Measurements from ENCODE around the gene FIBCD1.

The FIBCD1 gene

DNA sequence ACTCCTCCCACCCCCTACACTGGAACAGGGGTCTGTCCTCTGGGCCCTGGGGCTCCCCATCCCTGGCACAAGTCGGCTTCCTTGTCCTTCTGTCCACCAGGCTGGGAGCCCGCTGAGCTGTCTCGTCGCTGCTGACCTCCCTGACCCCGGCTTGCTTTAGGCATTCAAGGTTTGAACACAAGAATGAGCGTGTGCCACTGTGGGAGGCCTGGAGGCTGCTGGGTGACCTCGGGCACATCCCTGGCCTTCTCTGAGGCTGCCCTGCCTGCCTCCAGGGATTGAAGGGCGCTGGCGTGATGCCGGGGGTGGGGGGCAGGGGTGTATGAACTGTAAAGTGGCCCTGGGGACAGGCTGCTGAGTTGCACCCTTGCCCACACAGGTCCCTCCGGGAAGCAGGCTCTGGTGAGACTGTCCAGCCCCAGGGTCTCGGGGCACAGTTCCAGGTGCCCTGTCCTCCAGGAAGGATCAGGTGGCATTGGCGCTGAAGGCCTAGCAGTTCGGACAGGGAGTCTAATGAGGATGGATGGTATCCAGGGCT, 18.2 kb downstream of the FIBCD1 start:
- no peak overlapping the region for H3K9ac ChIP-seq
- H3K4me3 ChIP-seq (IDR thresholded peaks at IDR 0.05; ENCODE audit: insufficient read depth, low read depth, low read length): no peak overlapping the region
- H3K4me2 ChIP-seq: no peak overlapping the region
- H3K79me2 ChIP-seq (ENCODE audit: insufficient read depth, low read depth): no peaks in the 10 kb centered on the region
- TF ChIP-seq, protein P1, sequence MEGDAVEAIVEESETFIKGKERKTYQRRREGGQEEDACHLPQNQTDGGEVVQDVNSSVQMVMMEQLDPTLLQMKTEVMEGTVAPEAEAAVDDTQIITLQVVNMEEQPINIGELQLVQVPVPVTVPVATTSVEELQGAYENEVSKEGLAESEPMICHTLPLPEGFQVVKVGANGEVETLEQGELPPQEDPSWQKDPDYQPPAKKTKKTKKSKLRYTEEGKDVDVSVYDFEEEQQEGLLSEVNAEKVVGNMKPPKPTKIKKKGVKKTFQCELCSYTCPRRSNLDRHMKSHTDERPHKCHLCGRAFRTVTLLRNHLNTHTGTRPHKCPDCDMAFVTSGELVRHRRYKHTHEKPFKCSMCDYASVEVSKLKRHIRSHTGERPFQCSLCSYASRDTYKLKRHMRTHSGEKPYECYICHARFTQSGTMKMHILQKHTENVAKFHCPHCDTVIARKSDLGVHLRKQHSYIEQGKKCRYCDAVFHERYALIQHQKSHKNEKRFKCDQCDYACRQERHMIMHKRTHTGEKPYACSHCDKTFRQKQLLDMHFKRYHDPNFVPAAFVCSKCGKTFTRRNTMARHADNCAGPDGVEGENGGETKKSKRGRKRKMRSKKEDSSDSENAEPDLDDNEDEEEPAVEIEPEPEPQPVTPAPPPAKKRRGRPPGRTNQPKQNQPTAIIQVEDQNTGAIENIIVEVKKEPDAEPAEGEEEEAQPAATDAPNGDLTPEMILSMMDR (conservative IDR thresholded peaks at IDR 0.05; ENCODE audit: low read depth, low read length): no peak
- no peak overlapping the region for H2AFZ ChIP-seq (ENCODE audit: low read depth)
- no peaks in the 10 kb centered on the region for H3K36me3 ChIP-seq (ENCODE audit: insufficient read depth)
- H3K27ac ChIP-seq: no peak overlapping the region
- no peaks in the 10 kb centered on the region for H3K4me1 ChIP-seq (ENCODE audit: low read depth, poor library complexity, severe bottlenecking)
- H3K27me3 ChIP-seq (ENCODE audit: insufficient read depth, low read depth): peaks cover 100% of the 10 kb centered on the region
- no peaks in the 10 kb centered on the region for H4K20me1 ChIP-seq (ENCODE audit: insufficient read depth)

DNA sequence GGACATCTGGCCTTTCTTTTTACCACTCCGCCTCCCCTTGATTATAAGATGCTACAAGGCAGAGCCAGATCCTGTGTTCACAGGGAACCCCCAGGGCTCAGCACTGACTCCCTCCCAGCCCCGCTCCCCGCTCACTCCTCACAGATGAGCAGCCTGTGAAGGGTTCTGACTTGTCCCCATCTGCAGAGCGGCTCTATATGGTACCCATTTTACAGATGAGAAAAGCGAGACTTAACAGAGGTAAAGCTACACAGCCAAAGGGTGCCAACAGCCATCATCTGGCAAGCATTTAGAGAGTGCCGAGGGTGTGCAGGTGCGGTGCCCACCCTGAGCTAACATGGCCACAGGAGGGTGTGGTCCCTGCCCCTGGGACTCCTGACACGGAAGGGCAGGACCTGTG, 18.8 kb downstream of the FIBCD1 start:
- H3K4me3 ChIP-seq (IDR thresholded peaks at IDR 0.05; ENCODE audit: insufficient read depth, low read depth, low read length): no peak overlapping the region
- H3K79me2 ChIP-seq (ENCODE audit: insufficient read depth, low read depth): no peaks in the 10 kb centered on the region
- no peaks in the 10 kb centered on the region for H3K4me1 ChIP-seq (ENCODE audit: low read depth, poor library complexity, severe bottlenecking)
- H4K20me1 ChIP-seq (ENCODE audit: insufficient read depth): no peaks in the 10 kb centered on the region
- H2AFZ ChIP-seq (ENCODE audit: low read depth): no peak overlapping the region
- H3K4me2 ChIP-seq: no peak overlapping the region
- TF ChIP-seq, protein P1 (conservative IDR thresholded peaks at IDR 0.05; ENCODE audit: low read depth, low read length): no peak
- no peak overlapping the region for H3K9ac ChIP-seq
- H3K27ac ChIP-seq: no peak overlapping the region
- H3K27me3 ChIP-seq (ENCODE audit: insufficient read depth, low read depth): peaks cover 100% of the 10 kb centered on the region
- no peaks in the 10 kb centered on the region for H3K36me3 ChIP-seq (ENCODE audit: insufficient read depth)

DNA sequence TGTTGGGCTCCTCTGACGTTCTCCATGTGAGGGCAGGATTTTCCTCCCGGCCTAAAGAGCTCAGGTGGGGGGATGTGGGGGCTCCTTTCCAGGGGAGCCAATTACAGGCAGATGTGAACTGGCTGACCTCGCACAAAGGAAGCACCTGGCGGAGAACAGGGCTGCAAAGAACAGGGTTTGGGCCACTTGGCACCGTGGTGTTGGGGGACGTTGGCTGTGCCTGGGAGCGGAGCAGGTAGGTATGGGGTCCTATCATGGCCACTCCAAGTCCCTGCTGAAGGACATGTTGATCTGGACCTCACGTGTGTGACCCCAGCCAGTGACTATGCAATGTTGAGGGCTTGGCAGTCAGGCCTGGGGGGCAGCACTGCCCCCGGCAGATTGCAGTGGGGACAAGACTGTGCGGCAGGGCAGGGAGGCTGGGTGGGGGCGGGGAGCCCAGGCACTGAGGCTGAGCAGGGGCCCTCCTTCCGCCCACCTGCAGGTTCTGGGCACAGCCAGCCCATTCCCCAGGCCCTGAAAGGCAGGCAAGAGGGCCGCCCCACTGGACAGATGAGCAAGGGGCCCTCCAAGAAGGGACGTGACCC, 19.4 kb downstream of the FIBCD1 start:
- Histone ChIP-seq H3K27me3 (ENCODE audit: insufficient read depth, low read depth) (peaks cover 100% of the 10 kb centered on the region), H4K20me1 (ENCODE audit: insufficient read depth) (no peaks in the 10 kb centered on the region), H3K36me3 (ENCODE audit: insufficient read depth) (no peaks in the 10 kb centered on the region), H3K4me1 (ENCODE audit: low read depth, poor library complexity, severe bottlenecking) (no peaks in the 10 kb centered on the region), H3K4me2 (no peak overlapping the region), H3K4me3 (IDR thresholded peaks at IDR 0.05; ENCODE audit: insufficient read depth, low read depth, low read length) (no peak overlapping the region), H3K79me2 (ENCODE audit: insufficient read depth, low read depth) (no peaks in the 10 kb centered on the region), H3K9ac (no peak overlapping the region), H2AFZ (ENCODE audit: low read depth) (no peak overlapping the region), H3K27ac (no peak overlapping the region)
- TF ChIP-seq, protein P1 (conservative IDR thresholded peaks at IDR 0.05; ENCODE audit: low read depth, low read length): no peak

DNA sequence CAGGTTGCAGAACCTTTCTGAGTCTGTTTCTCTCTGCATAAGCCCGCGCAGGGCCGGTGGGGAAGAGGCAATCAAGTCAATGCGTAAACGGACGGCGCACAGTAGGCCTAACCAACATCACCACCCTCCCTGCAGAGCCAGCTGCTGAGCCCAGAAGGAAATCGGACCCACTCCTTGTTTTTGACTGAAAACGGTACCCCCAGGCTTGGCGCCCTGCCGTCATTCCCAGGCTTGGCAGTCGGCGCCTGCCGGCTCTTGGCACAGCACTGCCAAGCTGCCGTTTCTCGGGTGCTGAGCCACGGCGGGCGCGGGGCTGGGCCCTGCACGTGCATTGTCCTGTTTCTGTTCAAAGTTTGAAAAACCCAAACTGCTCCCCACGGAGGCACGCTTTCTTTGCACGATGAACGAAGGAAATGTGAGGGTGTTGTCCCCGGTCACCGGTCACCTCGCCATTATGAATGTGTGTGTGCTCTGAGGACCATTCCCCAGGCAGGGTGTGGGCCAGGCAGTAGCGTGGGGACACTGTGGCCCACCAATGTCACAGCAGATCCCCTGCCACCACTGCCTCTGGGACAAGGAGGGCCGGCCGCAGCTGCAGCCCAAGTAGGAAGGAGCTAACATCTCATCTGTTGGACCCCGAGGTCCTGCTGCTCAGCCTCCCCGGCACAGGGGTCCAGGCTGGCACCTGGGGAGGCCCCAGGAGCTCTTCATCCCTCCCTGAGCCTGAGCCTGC, 20.1 kb downstream of the FIBCD1 start:
- H3K4me3 ChIP-seq (IDR thresholded peaks at IDR 0.05; ENCODE audit: insufficient read depth, low read depth, low read length): no peak overlapping the region
- TF ChIP-seq, protein P1 (conservative IDR thresholded peaks at IDR 0.05; ENCODE audit: low read depth, low read length): no peak
- peaks cover 100% of the 10 kb centered on the region for H3K27me3 ChIP-seq (ENCODE audit: insufficient read depth, low read depth)
- no peak overlapping the region for H3K27ac ChIP-seq
- no peaks in the 10 kb centered on the region for H4K20me1 ChIP-seq (ENCODE audit: insufficient read depth)
- no peak overlapping the region for H2AFZ ChIP-seq (ENCODE audit: low read depth)
- H3K36me3 ChIP-seq (ENCODE audit: insufficient read depth): no peaks in the 10 kb centered on the region
- no peak overlapping the region for H3K9ac ChIP-seq
- no peaks in the 10 kb centered on the region for H3K79me2 ChIP-seq (ENCODE audit: insufficient read depth, low read depth)
- H3K4me2 ChIP-seq: no peak overlapping the region
- no peaks in the 10 kb centered on the region for H3K4me1 ChIP-seq (ENCODE audit: low read depth, poor library complexity, severe bottlenecking)
